Colon (tissue), 2 donors: ENCODE data around the gene EDIL3.

ENCODE experiments used
- FAIRE-seq: peaks from 2 replicates; lab custom pipeline; 2012; peaks lifted over from hg19 to GRCh38; lab: Jason Lieb, UNC
- donor health status: control.
- donor health status: control.

The EDIL3 gene

GRCh38 chr5:83911367-83911919 is 473.2 kb downstream of the EDIL3 start:
- FAIRE-seq: no peak

GRCh38 chr5:83900306-83900705 is 484.4 kb downstream of the EDIL3 start:
- no peak for FAIRE-seq

GRCh38 chr5:83899326-83899970 is 485.2 kb downstream of the EDIL3 start:
- FAIRE-seq: no peak

- no peak for FAIRE-seq
Measured at GRCh38 chr5:83895860-83896259, 488.8 kb downstream of the EDIL3 start.

GRCh38 chr5:83891261-83891660 is 493.4 kb downstream of the EDIL3 start:
- FAIRE-seq: no peak
